ENCODE data around the gene PIGH. TPM values are rescaled to one million over a fixed set of nuclear protein-coding genes. Genes with fewer than 3 reads are reported as not detected.

Gene PIGH
- total RNA-seq, 4 donors from 2014 or later = 43.0 to 103 (median 63.1) TPM

DNA sequence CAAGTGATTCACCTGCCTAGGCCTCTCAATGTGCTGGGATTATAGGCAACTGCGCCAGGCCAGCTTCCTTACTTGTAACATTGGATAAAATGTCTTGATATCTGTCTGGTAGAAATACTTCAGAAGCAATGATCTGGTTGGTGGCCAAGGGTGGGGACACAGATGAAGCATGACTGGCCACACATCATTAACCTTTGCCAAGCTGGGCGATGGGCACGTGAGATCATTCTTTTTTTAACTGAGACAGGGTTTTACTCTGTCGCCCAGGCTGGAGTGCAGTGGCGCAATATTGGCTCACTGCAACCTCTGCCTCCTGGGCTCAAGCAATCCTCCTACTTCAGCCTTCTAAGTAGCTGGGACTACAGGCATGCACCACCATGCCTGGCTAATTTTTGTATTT lies 35.8 kb downstream of the PIGH start:
- peak; percentile 97 to 98 for DNase-seq
- intact Hi-C loops (cut with DNase I) = no loop called here
- TF ChIP-seq, protein P1, sequence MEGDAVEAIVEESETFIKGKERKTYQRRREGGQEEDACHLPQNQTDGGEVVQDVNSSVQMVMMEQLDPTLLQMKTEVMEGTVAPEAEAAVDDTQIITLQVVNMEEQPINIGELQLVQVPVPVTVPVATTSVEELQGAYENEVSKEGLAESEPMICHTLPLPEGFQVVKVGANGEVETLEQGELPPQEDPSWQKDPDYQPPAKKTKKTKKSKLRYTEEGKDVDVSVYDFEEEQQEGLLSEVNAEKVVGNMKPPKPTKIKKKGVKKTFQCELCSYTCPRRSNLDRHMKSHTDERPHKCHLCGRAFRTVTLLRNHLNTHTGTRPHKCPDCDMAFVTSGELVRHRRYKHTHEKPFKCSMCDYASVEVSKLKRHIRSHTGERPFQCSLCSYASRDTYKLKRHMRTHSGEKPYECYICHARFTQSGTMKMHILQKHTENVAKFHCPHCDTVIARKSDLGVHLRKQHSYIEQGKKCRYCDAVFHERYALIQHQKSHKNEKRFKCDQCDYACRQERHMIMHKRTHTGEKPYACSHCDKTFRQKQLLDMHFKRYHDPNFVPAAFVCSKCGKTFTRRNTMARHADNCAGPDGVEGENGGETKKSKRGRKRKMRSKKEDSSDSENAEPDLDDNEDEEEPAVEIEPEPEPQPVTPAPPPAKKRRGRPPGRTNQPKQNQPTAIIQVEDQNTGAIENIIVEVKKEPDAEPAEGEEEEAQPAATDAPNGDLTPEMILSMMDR (IDR thresholded peaks at IDR 0.05) = no peak
- TF ChIP-seq POLR2A (IDR thresholded peaks at IDR 0.05) = no peak

DNA sequence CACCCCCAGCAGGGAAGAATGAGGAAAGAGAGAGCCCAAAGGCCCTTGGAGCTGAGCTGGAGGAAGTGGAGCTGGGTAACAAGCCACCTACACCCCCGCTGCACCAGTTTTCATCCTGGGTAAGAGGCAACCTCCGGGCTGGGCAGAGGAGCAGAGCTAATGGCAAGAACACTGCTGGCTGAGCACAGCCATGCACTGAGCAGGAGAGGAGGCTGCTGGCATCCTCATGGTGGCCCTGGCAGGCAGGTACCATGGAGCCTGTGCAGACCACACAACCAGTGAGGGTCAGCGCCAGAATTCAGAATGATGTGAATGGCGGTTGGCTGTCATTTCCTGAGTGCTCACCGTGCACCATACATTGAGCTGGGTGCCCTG lies 37.3 kb downstream of the PIGH start:
- intact Hi-C loops (cut with DNase I) = no loop called here
- 95 to 100% methylated on average over 5 of the region's 5 CpGs for WGBS, 2 donors
- H3K4me3 ChIP-seq (replicated peaks in 1 of 3) = no peak overlapping the region
- no peak for DNase-seq
- TF ChIP-seq, protein P1 (IDR thresholded peaks at IDR 0.05) = no peak
- no peak for TF ChIP-seq POLR2A (IDR thresholded peaks at IDR 0.05)
- peaks cover 36 to 42% of the 10 kb centered on the region in 2 donors for H3K36me3 ChIP-seq
- H3K27me3 ChIP-seq = no peaks in the 10 kb centered on the region
- peak overlapping the region in 2 of 3 donors; percentile 74 to 79 for H3K27ac ChIP-seq
- H3K9me3 ChIP-seq = no peaks in the 10 kb centered on the region
- peaks cover 40 to 43% of the 10 kb centered on the region in 2 donors for H3K4me1 ChIP-seq

More for the DNA sequence above, 35.8 kb downstream of the PIGH start:
- 30 to 61% methylated on average over 5 of the region's 5 CpGs for WGBS, 2 donors
- Histone ChIP-seq H3K36me3 (peaks cover 30 to 41% of the 10 kb centered on the region in 2 donors), H3K27me3 (no peaks in the 10 kb centered on the region), H3K27ac (peak overlapping the region; percentile 44 to 88 (median 87)), H3K4me3 (replicated peaks in 1 of 3) (no peak overlapping the region), H3K9me3 (no peaks in the 10 kb centered on the region), H3K4me1 (peaks cover 43 to 46% of the 10 kb centered on the region in 2 donors)

DNA sequence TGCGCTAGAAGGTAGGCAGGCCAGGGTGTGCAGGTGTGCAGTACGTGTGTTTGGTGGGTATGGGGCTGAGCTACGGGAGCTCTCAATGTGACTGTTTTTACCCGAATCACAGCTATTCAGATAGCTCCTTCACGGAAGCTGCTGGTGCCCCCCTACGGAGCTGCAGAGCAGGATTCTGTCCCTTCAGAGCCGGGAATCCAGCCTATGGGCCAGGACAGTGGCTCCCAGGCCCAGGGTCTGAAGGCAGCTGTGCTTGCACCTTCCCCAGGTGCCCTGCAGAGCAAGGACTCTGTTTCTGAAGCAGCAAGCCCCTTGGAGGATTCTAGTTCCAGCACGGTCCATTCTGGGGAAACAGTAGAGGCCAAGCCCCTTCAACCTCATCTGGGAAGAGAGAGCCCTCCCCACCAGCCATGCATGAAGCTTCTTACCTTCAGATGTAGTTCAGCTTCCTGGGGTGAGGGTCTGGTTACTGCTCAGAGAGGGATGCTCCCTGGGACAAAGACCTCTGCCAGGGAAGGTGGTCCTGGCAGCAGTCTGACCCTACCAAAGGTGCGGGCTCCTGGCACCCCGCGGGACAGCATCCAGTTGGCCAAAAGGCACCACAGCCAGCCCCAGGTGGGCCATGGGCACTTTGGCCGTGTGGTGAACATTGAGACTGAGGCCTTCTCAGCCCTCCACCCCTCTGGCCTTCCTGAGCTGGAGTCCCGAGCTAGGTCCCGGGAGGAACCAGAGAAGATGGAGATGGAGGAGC lies 37.9 kb downstream of the PIGH start:
- DNase-seq = no peak
- Histone ChIP-seq H3K27ac (peak overlapping the region in 2 of 3 donors; percentile 74 to 79), H3K4me1 (peaks cover 35 to 37% of the 10 kb centered on the region in 2 donors), H3K36me3 (peaks cover 41 to 42% of the 10 kb centered on the region in 2 donors), H3K9me3 (no peaks in the 10 kb centered on the region), H3K27me3 (no peaks in the 10 kb centered on the region), H3K4me3 (replicated peaks in 1 of 3) (no peak overlapping the region)
- 85 to 86% methylated on average over 12 to 14 of the region's 14 CpGs for WGBS, 2 donors
- intact Hi-C loops (cut with DNase I) = no loop called here
- TF ChIP-seq, protein P1 (IDR thresholded peaks at IDR 0.05) = no peak
- TF ChIP-seq POLR2A (IDR thresholded peaks at IDR 0.05) = no peak

DNA sequence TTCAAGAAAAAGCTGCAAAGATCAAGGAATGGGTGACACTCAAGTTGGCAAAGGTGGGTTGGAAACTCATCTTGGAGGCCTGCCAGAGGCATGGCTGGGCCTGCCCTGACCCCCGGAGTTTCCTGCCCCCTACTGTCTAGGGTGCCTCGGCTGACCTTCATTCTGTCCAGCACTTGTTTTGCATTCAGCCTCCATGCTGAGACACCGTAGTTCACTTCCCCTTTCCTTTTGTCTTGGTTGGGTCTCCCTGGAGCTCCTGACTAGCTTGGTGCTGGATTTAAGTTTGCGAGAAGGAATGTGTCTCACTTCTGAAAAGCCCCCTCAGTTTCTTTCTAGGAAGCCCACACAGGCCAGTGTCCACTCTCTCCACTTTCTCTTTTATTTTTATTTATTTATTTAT lies 40.4 kb downstream of the PIGH start:
- WGBS, 2 donors = 62 to 74% methylated on average over 4 of the region's 4 CpGs
- H3K9me3 ChIP-seq = no peaks in the 10 kb centered on the region
- no peak for DNase-seq
- no peak overlapping the region for H3K4me3 ChIP-seq (replicated peaks in 1 of 3)
- intact Hi-C loops (cut with DNase I) = no loop called here
- H3K4me1 ChIP-seq = peaks cover 18 to 22% of the 10 kb centered on the region in 2 donors
- no peaks in the 10 kb centered on the region for H3K27me3 ChIP-seq
- TF ChIP-seq, protein P1 (IDR thresholded peaks at IDR 0.05) = no peak
- TF ChIP-seq POLR2A (IDR thresholded peaks at IDR 0.05) = no peak
- peaks cover 42 to 44% of the 10 kb centered on the region in 2 donors for H3K36me3 ChIP-seq
- H3K27ac ChIP-seq = no peak overlapping the region

DNA sequence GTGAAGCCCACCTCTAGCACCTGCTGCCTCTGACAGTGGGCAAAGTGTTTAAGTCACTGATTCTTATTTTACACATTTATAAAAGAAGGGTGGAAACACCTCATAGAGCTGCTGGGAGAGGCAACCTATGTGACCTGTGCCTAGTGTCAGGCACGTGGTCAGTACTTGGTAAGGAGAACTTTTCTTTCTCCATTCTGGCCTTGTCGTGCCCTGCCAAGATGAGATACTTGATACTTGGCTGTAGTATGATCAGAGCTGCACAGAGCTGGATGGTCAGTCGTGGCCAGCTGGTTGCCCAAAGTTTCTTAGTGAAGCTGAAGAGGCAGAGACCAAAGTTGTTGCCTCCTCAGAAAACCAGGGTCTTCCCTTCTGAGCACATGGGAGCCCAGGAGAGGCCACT lies 42.4 kb downstream of the PIGH start:
- peak overlapping the region in 1 of 3 donors; percentile 11 for H3K27ac ChIP-seq
- WGBS, 2 donors = 72 to 78% methylated on average over 3 of the region's 3 CpGs

More for the DNA sequence above, 42.4 kb downstream of the PIGH start:
- Histone ChIP-seq H3K4me3 (replicated peaks in 1 of 3) (no peak overlapping the region), H3K4me1 (peaks cover 9 to 10% of the 10 kb centered on the region in 2 donors), H3K27me3 (no peaks in the 10 kb centered on the region), H3K9me3 (no peaks in the 10 kb centered on the region), H3K36me3 (peaks cover 37 to 41% of the 10 kb centered on the region in 2 donors)
- TF ChIP-seq POLR2A (IDR thresholded peaks at IDR 0.05) = no peak
- TF ChIP-seq, protein P1 (IDR thresholded peaks at IDR 0.05) = no peak
- DNase-seq = no peak
- intact Hi-C loops (cut with DNase I) = no loop called here

Measured in thyroid gland (tissue), 4 donors.